Transverse colon (tissue), 4 donors: ENCODE data around the gene ABLIM2. TPM values are rescaled to one million over a fixed set of nuclear protein-coding genes. Genes with fewer than 3 reads are reported as not detected.

ENCODE experiments used
- DNase-seq: peaks from one replicate; pipeline ENCODE4 v3.0.0-alpha.2; 2019
- H3K27ac ChIP-seq, 4 donors: fragments of 200-600 bp; sonication (generic); 2 replicates each; pipeline ENCODE4 v1.5.1; 2016 to 2018; ENCODE audit warnings: inconsistent platforms in 4 of 4
- H3K27me3 ChIP-seq: fragments of 200-600 bp; sonication (generic); 2 replicates; pipeline ENCODE4 v1.5.1; 2017; ENCODE audit warnings: inconsistent platforms
- H3K36me3 ChIP-seq, 4 donors: fragments of 200-600 bp; sonication (generic); 2 replicates each; pipeline ENCODE4 v1.5.1; 2017 to 2019; ENCODE audit warnings: inconsistent platforms in 4 of 4
- H3K4me1 ChIP-seq, 4 donors: fragments of 200-600 bp; sonication (generic); 2 replicates each; pipeline ENCODE4 v1.5.1; 2017 to 2020; ENCODE audit warnings: inconsistent platforms in 4 of 4
- H3K4me3 ChIP-seq, 4 donors: fragments of 200-600 bp; sonication (generic); 1 replicate in 1 of 4; 2 replicates in 3 of 4; pipeline versions ENCODE4 v1.5.1 to v1.6.1; 2017 to 2019; ENCODE audit warnings: inconsistent platforms in 4 of 4
- H3K9me3 ChIP-seq, 2 donors: fragments of 200-600 bp; sonication (generic); 2 replicates each; pipeline ENCODE4 v1.5.1; 2017 to 2019; ENCODE audit warnings: inconsistent platforms in 2 of 2
- EP300 ChIP-seq: sonication (generic); formaldehyde crosslinking; IDR thresholded peaks from one replicate; pipeline ENCODE4 v1.6.1; 2017; ENCODE audit warnings: antibody characterized with exemption, low read depth
- POLR2A ChIP-seq: fragments of 450-650 bp; IDR thresholded peaks from one replicate; pipeline ENCODE4 v1.6.1; 2016; ENCODE audit warnings: antibody characterized with exemption, mild to moderate bottlenecking, moderate library complexity
- POLR2AphosphoS5 ChIP-seq, 3 donors: sonication (generic); formaldehyde crosslinking; IDR thresholded peaks; one replicate each; pipeline ENCODE4 v1.6.1; 2016; ENCODE audit warnings: antibody characterized with exemption in 3 of 3
- WGBS, 2 donors: methylation state at CpG; one replicate each; pipeline ENCODE4 v1.1.5; 2018; ENCODE audit warnings: low coverage in 1 of 2; 5-methylcytosine and 5-hydroxymethylcytosine counted together
- in situ Hi-C, 4 donors: fragments of 200-750 bp; cut with MboI; loops; one replicate each; pipeline versions ENCODE4 v1.15.0 to v1.15.1; 2017; ENCODE audit warnings: low sequenced_read_pairs in 3 of 4, low pct_ligation_motif_present in 1 of 4, low pct_unique_long_range_greater_than_20kb in 1 of 4
- intact Hi-C: fragments of 100-400 bp; cut with DNase I; formaldehyde crosslinking; loops from one replicate; pipeline ENCODE4 v1.15.1; 2023; ENCODE audit warnings: low total_unique reads
- total RNA-seq, 4 donors: library from RNA; depleted of rRNA; stranded (reverse); fragments of >200 nt; gene quantifications; one replicate each; pipeline ENCODE4 v1.1.0, GENCODE V29; 2016
- TF ChIP-seq, protein P1 (sequence below), 5 experiments: fragments of 200-600 bp in 3 of 5; fragments of 450-650 bp in 2 of 5; sonication (generic) in 3 of 5; IDR thresholded peaks; 1 replicate in 2 of 5; 2 replicates in 3 of 5; pipeline ENCODE4 v1.5.1; 2016 to 2017; ENCODE audit warnings: antibody characterized with exemption in 5 of 5, inconsistent platforms in 3 of 5, mild to moderate bottlenecking in 2 of 5, moderate library complexity in 1 of 5

ABLIM2 gene
- total RNA-seq, 4 donors from 2014 or later: 3.2 to 58.4 (median 14.2) TPM

DNA sequence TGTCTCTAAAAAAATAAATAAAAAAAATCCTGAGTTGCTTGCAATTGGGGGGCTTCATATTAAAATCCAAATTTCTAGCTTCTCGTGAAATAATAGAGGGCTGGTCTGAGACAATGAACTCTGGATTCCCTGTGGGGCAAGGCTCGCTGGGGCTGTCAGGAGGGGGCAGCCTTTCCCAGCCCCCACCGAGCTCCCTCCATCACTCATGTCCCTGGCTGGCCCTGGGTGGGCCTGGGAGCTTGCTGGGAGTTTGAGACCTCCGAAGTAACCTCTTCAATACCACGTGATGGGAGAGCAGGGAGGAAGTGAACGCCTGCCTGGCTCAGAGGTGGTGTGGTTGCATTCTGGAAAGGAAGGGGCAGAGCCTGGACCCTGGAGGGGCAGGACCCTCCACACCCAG, 164.9 kb downstream of the ABLIM2 start:
- Histone ChIP-seq H3K36me3 (no peaks in the 10 kb centered on the region), H3K4me1 (no peaks in the 10 kb centered on the region), H3K9me3 (no peaks in the 10 kb centered on the region), H3K27ac (no peak overlapping the region), H3K27me3 (no peaks in the 10 kb centered on the region), H3K4me3 (no peak overlapping the region)
- TF ChIP-seq POLR2A (no peak), POLR2AphosphoS5 (IDR thresholded peaks at IDR 0.05) (no peak), EP300 (no peak)
- TF ChIP-seq, protein P1, sequence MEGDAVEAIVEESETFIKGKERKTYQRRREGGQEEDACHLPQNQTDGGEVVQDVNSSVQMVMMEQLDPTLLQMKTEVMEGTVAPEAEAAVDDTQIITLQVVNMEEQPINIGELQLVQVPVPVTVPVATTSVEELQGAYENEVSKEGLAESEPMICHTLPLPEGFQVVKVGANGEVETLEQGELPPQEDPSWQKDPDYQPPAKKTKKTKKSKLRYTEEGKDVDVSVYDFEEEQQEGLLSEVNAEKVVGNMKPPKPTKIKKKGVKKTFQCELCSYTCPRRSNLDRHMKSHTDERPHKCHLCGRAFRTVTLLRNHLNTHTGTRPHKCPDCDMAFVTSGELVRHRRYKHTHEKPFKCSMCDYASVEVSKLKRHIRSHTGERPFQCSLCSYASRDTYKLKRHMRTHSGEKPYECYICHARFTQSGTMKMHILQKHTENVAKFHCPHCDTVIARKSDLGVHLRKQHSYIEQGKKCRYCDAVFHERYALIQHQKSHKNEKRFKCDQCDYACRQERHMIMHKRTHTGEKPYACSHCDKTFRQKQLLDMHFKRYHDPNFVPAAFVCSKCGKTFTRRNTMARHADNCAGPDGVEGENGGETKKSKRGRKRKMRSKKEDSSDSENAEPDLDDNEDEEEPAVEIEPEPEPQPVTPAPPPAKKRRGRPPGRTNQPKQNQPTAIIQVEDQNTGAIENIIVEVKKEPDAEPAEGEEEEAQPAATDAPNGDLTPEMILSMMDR (IDR thresholded peaks at IDR 0.05): no peak
- intact Hi-C loops (no loop called here), in situ Hi-C loops (no loop called here)
- 87 to 88% methylated on average over 3 to 6 of the region's 6 CpGs for WGBS, 2 donors
- DNase-seq: no peak

DNA sequence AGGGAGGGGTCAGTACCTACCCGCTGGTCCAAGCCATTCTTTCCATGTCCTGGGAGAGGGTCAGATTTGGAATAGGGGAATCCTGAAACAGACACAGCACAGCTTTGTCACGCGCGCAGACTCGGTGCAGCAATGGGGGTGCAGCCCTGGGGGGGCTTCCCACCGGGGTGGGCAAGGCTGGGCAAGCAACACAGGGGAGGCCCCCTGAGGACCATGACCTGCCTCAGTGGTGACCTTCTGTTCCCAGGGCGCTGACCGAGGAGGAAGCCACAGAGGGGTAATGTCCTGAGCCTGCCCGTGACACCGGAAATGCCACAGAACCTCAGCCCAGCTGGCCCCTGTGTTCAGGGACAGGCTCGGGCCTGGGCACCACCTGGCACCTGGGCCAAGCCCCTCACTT, 165.8 kb downstream of the ABLIM2 start:
- Histone ChIP-seq H3K27ac (no peak overlapping the region), H3K36me3 (no peaks in the 10 kb centered on the region), H3K4me1 (no peaks in the 10 kb centered on the region), H3K4me3 (no peak overlapping the region), H3K27me3 (no peaks in the 10 kb centered on the region), H3K9me3 (no peaks in the 10 kb centered on the region)
- TF ChIP-seq POLR2AphosphoS5 (IDR thresholded peaks at IDR 0.05): no peak
- 94% methylated on average over 10 of the region's 11 CpGs; no CpG with 5 or more reads in 1 of the 2 donors for WGBS, 2 donors
- intact Hi-C loops (no loop called here), in situ Hi-C loops (no loop called here)
- DNase-seq: no peak

DNA sequence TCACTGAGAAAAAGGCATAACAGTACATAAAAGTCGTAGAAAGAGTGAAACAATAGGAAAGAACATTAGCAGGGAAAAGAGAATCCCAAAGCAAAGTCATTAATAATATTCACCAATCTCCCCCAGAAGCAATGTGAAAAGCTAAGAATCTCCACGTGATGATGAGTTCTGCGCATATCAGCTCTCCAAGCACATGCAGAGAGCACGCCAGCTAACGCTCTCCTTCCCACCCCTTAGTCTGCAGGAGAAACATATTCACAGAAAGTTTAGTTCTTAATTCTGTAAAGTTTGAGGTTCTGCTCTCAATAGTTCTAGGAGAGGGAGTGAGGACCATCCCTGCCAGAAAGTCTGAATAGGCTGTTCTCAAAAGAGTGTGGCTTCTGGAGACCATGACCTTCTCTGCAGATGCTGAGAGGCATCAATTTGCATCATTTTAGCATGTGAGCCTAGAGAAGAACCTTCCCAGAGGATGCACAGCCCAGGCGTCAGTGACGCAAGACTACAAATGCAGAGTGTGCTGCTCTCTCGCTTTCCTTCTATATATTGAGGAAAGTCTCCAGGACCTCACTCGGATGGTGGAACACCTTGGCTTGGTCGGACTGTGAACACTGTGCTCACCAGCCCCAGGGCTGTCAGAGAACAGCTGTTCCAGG, 167.7 kb downstream of the ABLIM2 start:
- Histone ChIP-seq H3K27ac (no peak overlapping the region), H3K4me3 (no peak overlapping the region), H3K36me3 (no peaks in the 10 kb centered on the region), H3K4me1 (peaks cover 0 to 4% (median 0%) of the 10 kb centered on the region in 4 donors), H3K27me3 (no peaks in the 10 kb centered on the region), H3K9me3 (no peaks in the 10 kb centered on the region)
- in situ Hi-C loops (no loop called here), intact Hi-C loops (no loop called here)
- no peak for DNase-seq
- no peak for TF ChIP-seq EP300
- no peak for TF ChIP-seq POLR2A
- TF ChIP-seq, protein P1 (IDR thresholded peaks at IDR 0.05): no peak
- no peak for TF ChIP-seq POLR2AphosphoS5 (IDR thresholded peaks at IDR 0.05)
- 97 to 98% methylated on average over 5 to 10 of the region's 10 CpGs for WGBS, 2 donors

DNA sequence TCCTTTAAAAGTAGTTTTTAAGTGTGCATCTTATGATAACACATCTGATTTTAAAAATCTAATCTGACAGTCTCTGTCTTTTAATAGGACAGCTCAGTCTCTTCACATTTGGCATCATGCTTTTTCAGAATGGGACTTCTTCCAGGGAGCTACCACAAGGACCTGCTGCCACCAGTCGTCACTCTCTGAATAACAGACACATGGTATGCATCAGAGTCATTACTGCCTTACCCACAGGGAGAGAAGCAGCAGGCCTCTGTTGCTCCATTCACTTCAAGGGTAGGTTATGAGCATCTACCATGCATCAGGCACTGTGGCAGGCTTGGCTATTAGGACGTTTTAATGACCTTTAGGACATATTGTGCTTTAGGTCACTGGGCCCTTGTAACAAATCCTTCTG, 169.0 kb downstream of the ABLIM2 start:
- in situ Hi-C loops (loop anchor here (5.0 to 10.0 kb wide), 3 partner anchors 185 to 192 kb away; no protein-coding TSS in a partner anchor), intact Hi-C loops (no loop called here)
- H3K27ac ChIP-seq: no peak overlapping the region
- no peaks in the 10 kb centered on the region for H3K36me3 ChIP-seq
- TF ChIP-seq, protein P1 (IDR thresholded peaks at IDR 0.05): no peak
- no peak for TF ChIP-seq EP300
- TF ChIP-seq POLR2AphosphoS5 (IDR thresholded peaks at IDR 0.05): no peak
- no peak for TF ChIP-seq POLR2A
- no peak overlapping the region for H3K4me3 ChIP-seq
- DNase-seq: no peak
- no peaks in the 10 kb centered on the region for H3K27me3 ChIP-seq
- 55% methylated on average over 2 of the region's 2 CpGs; no CpG with 5 or more reads in 1 of the 2 donors for WGBS, 2 donors
- peaks cover 0 to 4% (median 0%) of the 10 kb centered on the region in 4 donors for H3K4me1 ChIP-seq
- no peaks in the 10 kb centered on the region for H3K9me3 ChIP-seq

DNA sequence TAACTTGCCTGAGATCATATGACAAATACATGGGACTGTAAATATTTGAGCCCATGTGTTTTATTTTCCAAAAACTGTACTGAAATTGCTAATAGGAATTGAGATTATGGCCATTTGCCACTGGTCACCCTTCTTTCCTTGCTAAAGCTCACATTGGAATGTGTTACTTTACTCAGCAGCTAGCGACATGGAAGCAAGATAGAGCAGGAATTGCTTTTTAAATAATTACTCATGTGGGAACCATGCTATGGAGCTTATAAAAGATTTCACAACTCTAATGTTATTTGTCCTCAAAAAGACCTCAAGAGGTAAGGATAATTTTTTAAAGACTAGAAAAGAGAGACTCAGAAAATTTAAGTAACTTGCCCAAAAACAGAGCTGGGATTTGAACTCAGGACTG, 170.2 kb downstream of the ABLIM2 start:
- Histone ChIP-seq H3K9me3 (no peaks in the 10 kb centered on the region), H3K27me3 (no peaks in the 10 kb centered on the region), H3K4me1 (peaks cover 0 to 17% (median 6%) of the 10 kb centered on the region in 4 donors), H3K4me3 (no peak overlapping the region), H3K27ac (no peak overlapping the region), H3K36me3 (no peaks in the 10 kb centered on the region)
- intact Hi-C loops: no loop called here
- in situ Hi-C loops: loop anchor here (5.0 to 10.0 kb wide), 3 partner anchors 184 to 191 kb away; no protein-coding TSS in a partner anchor
- WGBS, 2 donors: 88 to 100% methylated on average over 1 of the region's 1 CpG
- TF ChIP-seq POLR2A: no peak
- TF ChIP-seq POLR2AphosphoS5 (IDR thresholded peaks at IDR 0.05): no peak
- TF ChIP-seq, protein P1 (IDR thresholded peaks at IDR 0.05): no peak
- TF ChIP-seq EP300: no peak
- DNase-seq: no peak
